HFFc6 (cell line): ENCODE measurements around the gene SPEG. TPM values are rescaled to one million over a fixed set of nuclear protein-coding genes. Genes with fewer than 3 reads are reported as not detected.

Experiments
- DNase-seq: peaks from one replicate; pipeline ENCODE4 v3.0.0-alpha.2; 2018
- H3K27ac Mint-ChIP-seq: 2 replicates; pipeline ENCODE4 v1.8.0; 2020; ENCODE audit warnings: mild to moderate bottlenecking, mixed read lengths
- H3K27me3 Mint-ChIP-seq: 2 replicates; pipeline ENCODE4 v1.8.0; 2021; ENCODE audit warnings: mild to moderate bottlenecking, moderate library complexity, mixed read lengths; ENCODE audit not compliant: insufficient read depth
- H3K36me3 Mint-ChIP-seq: 2 replicates; pipeline ENCODE4 v1.8.0; 2021; ENCODE audit warnings: low read depth, mixed read lengths
- H3K4me1 Mint-ChIP-seq: 2 replicates; pipeline ENCODE4 v1.8.0; 2020; ENCODE audit warnings: low read depth, mixed read lengths
- H3K4me3 Mint-ChIP-seq: 2 replicates; pipeline ENCODE4 v1.8.0; 2020; ENCODE audit warnings: mild to moderate bottlenecking, moderate library complexity, mixed read lengths
- H3K9me3 Mint-ChIP-seq: 2 replicates; pipeline ENCODE4 v1.8.0; 2020; ENCODE audit warnings: mild to moderate bottlenecking, mixed read lengths
- total RNA-seq, 6 experiments: library from RNA; stranded (reverse); fragmentation: NEBNext Ultra II Directional; extraction: Animal tissue kit (Norgen Biotek cat#: 25700); gene quantifications; 2 replicates in 1 of 6; 3 replicates in 5 of 6; pipeline ENCODE4 v1.2.3, GENCODE V29; 2021
- TF ChIP-seq, protein P1 (sequence below): fragments of 200-600 bp; sonication (generic); IDR thresholded peaks from 2 replicates; pipeline ENCODE4 v1.5.0; 2021; ENCODE audit warnings: antibody characterized with exemption, mild to moderate bottlenecking

SPEG gene
- total RNA-seq, 6 experiments from 2014 or later = 80.9 to 89.5 (median 84.7) TPM

DNA sequence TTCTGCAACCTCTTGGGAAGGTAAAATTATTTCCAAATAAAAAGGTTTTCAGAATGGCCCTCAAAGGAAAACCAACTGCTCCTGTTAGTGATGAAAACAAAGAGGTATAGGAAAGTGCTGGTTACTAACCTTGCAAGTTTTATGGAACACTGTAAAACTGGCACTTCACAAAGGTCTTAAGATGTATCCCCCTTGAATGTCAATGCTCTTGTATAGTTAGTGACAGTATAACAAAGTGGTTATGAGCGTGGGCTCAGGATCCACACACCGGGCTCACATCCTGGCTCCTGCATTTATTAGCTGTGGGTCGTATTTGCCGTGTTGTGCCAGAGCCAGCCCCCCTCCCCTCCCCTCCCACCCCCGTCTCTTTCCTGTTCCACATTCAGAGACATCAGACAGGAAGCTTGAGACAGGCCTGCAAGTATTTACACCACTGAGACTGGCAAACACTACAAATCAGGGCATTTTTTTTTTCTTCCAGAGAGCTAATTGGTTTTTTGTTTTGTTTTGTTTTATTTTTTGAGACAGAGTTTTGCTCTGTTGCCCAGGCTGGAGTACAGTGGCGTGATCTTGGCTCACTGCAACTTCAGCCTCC lies 37.7 kb upstream of the SPEG start:
- Mint-ChIP-seq H3K27ac (peak overlapping the region; percentile 75), H3K27me3 (peaks cover 3% of the 10 kb centered on the region), H3K4me1 (peaks cover 36% of the 10 kb centered on the region), H3K36me3 (no peaks in the 10 kb centered on the region), H3K4me3 (no peak overlapping the region), H3K9me3 (no peaks in the 10 kb centered on the region)
- DNase-seq = no peak
- TF ChIP-seq, protein P1, sequence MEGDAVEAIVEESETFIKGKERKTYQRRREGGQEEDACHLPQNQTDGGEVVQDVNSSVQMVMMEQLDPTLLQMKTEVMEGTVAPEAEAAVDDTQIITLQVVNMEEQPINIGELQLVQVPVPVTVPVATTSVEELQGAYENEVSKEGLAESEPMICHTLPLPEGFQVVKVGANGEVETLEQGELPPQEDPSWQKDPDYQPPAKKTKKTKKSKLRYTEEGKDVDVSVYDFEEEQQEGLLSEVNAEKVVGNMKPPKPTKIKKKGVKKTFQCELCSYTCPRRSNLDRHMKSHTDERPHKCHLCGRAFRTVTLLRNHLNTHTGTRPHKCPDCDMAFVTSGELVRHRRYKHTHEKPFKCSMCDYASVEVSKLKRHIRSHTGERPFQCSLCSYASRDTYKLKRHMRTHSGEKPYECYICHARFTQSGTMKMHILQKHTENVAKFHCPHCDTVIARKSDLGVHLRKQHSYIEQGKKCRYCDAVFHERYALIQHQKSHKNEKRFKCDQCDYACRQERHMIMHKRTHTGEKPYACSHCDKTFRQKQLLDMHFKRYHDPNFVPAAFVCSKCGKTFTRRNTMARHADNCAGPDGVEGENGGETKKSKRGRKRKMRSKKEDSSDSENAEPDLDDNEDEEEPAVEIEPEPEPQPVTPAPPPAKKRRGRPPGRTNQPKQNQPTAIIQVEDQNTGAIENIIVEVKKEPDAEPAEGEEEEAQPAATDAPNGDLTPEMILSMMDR = no peak

DNA sequence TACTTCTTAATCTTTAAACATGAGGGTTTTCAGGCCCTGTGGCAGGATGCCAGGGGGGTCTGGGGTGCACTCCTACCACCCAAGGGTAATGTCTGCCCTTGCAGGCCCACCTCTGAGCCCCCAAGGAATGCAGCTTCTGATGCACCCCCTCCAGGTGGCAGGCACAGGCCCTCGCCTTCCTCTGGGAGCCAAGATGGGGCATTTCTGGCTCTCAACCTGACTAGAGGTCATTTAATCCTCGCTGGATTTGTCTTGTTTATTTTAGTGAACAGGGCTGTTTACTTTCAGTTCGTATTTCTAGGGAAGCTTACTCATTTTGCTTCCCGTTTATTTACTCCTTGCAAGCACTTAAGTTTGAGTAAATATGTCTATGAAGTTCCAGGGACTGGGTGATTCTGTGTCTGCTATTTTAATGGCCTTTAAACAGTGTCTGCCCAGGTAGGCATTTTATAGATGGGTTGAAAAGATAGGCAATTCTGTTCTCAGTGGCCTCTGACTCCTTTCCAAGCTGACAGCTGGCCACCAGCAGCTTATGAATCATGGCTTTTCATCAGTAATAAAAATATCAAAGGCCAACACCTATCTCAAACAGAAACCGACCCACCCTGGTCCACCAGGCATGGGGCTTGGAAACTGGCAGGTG lies 35.8 kb upstream of the SPEG start:
- H3K36me3 Mint-ChIP-seq = no peaks in the 10 kb centered on the region
- H3K27ac Mint-ChIP-seq = peak overlapping the region; percentile 13; the same call in 1 of the 2 replicates
- H3K9me3 Mint-ChIP-seq = no peaks in the 10 kb centered on the region
- peak overlapping the region; percentile 56 for H3K4me3 Mint-ChIP-seq
- TF ChIP-seq, protein P1 = no peak
- H3K4me1 Mint-ChIP-seq = peaks cover 53% of the 10 kb centered on the region
- peak; percentile 12 for DNase-seq
- H3K27me3 Mint-ChIP-seq = peaks cover 2% of the 10 kb centered on the region; the same call in 1 of the 2 replicates

DNA sequence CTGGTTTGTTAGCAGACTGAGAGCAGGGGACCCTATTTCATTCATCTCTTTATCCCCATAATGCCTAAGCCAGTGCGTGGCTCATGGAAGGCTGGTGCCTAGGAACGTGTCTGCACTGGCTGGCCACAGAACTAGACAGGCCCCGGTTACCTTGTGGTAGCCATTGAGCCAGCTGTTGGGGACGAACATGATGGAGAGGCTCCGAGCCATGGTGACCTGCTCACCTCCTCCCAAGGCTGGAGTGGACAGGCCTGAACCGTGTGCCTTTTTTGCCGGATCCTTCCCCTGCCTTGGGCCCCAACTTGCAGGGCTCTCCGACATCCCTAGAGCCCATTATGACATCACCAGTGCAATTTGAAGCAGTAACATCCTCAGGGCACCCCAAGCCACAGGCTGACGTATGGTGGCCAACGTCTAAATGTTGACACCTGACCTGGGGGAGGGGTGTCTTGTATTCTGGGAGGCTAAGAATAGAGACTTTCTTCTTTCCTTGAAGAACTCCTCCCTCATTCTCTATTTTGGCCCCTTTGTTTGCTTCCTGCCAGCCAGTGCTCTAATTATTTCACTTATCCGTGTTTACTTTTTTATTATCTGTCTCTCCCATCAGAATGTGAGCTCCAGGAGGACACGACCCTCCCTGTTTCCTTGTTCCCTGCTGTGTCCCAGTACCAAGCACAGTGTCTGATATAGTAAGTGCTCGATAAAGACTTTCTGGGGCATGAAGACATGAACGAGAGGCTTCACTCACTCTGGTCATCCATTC lies 34.7 kb upstream of the SPEG start:
- no peaks in the 10 kb centered on the region for H3K36me3 Mint-ChIP-seq
- H3K9me3 Mint-ChIP-seq = no peaks in the 10 kb centered on the region
- H3K27me3 Mint-ChIP-seq = no peaks in the 10 kb centered on the region; the same call in 1 of the 2 replicates
- DNase-seq = no peak
- no peak overlapping the region for H3K4me3 Mint-ChIP-seq
- TF ChIP-seq, protein P1 = no peak
- no peak overlapping the region for H3K27ac Mint-ChIP-seq
- H3K4me1 Mint-ChIP-seq = peaks cover 64% of the 10 kb centered on the region

DNA sequence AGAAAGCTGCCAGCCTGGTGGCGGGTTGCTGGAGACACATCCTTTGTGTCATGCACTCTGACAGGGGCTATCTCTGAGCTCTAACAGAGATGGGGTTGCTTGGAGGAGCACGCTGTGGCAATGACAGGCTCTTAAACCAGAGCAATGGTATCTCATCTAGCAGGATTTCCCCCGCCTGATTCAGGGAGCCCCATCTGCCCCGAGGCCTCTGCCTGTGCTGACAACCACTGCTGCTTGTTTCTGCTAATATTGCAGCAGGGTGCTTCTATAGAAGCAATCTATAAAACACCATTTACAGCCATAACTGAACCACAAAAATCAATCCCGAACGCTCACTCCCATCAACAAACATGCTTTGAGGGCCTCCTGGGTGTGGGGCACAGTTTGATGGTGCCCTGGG lies 34.1 kb upstream of the SPEG start:
- Mint-ChIP-seq H3K27me3 (no peaks in the 10 kb centered on the region; the same call in 1 of the 2 replicates), H3K36me3 (no peaks in the 10 kb centered on the region), H3K4me3 (no peak overlapping the region), H3K9me3 (no peaks in the 10 kb centered on the region), H3K27ac (no peak overlapping the region), H3K4me1 (peaks cover 70% of the 10 kb centered on the region)
- no peak for DNase-seq
- TF ChIP-seq, protein P1 = no peak

DNA sequence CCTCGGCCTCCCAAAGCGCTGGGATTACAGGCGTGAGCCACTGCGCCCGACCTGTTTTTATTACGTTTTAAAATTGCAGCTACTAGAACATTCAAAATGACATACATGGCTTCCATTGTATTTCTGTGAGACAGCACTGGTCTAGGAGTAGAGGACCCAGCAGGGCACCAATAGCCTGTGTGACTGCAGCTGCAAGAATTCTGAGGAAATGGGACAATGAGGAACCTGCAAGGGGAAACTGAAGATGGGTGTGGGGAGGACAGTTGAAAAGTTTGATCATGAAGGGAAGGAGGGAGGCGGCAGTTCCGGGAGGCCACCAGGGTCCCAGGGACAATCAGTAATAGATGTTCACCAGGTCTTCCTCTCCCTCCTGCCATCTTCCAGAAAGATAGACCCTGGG lies 33.0 kb upstream of the SPEG start:
- Mint-ChIP-seq H3K4me1 (peaks cover 81% of the 10 kb centered on the region), H3K4me3 (no peak overlapping the region), H3K9me3 (no peaks in the 10 kb centered on the region), H3K27ac (no peak overlapping the region), H3K27me3 (no peaks in the 10 kb centered on the region; the same call in 1 of the 2 replicates), H3K36me3 (no peaks in the 10 kb centered on the region)
- no peak for DNase-seq
- TF ChIP-seq, protein P1 = no peak
